Thoracic aorta (tissue), 2 donors: ENCODE measurements around the gene RIPK4. TPM values are rescaled to one million over a fixed set of nuclear protein-coding genes. Genes with fewer than 3 reads are reported as not detected.
"Not testable (repeated sequence)": the region's sequence is repeated elsewhere in the genome, so short reads cannot be mapped to it uniquely, and the experiment has no call there.

ENCODE experiments used
- ATAC-seq: fragments of 150-250 bp; one replicate; pipeline ENCODE4 v1.8.0; 2017; ENCODE audit warnings: low read depth; ENCODE audit not compliant: insufficient number of reproducible peaks, low FRiP score
- DNase-seq: peaks from one replicate; pipeline ENCODE4 v3.0.0-alpha.2; 2020; ENCODE audit warnings: low spot score
- H3K27ac ChIP-seq, 2 donors: fragments of 200-600 bp; sonication (generic); 1 replicate in 1 of 2; 2 replicates in 1 of 2; pipeline ENCODE4 v1.5.1; 2016; ENCODE audit warnings: mild to moderate bottlenecking in 2 of 2, moderate library complexity in 2 of 2
- H3K27me3 ChIP-seq: fragments of 200-600 bp; sonication (generic); replicated peaks from 2 replicates; pipeline ENCODE4 v1.6.0; 2016; ENCODE audit warnings: mild to moderate bottlenecking; ENCODE audit not compliant: insufficient read depth
- H3K36me3 ChIP-seq: fragments of 200-600 bp; sonication (generic); one replicate; pipeline ENCODE4 v1.5.1; 2016
- H3K4me1 ChIP-seq, 2 donors: fragments of 200-600 bp; sonication (generic); 1 replicate in 1 of 2; 2 replicates in 1 of 2; pipeline versions ENCODE4 v1.5.1 to v1.6.0; 2016; ENCODE audit warnings: low read depth in 2 of 2, mild to moderate bottlenecking in 1 of 2; ENCODE audit not compliant: control insufficient read depth in 1 of 2
- H3K4me3 ChIP-seq: fragments of 200-600 bp; sonication (generic); 2 replicates; pipeline ENCODE4 v1.5.1; 2016; ENCODE audit warnings: mild to moderate bottlenecking
- H3K9me3 ChIP-seq: fragments of 200-600 bp; sonication (generic); 2 replicates; pipeline ENCODE4 v1.5.1; 2016
- CTCF ChIP-seq: fragments of 200-600 bp; sonication (generic); IDR thresholded peaks from one replicate; pipeline ENCODE4 v1.5.1; 2019; ENCODE audit warnings: antibody characterized with exemption
- total RNA-seq, 2 donors: library from RNA; depleted of rRNA; stranded (reverse); fragments of >200 nt; gene quantifications; one replicate each; pipeline versions ENCODE4 v1.1.0 to v1.2.3, GENCODE V29; 2016

The RIPK4 gene
- total RNA-seq, 2 donors from 2014 or later: 6.3 to 9.2 TPM

DNA sequence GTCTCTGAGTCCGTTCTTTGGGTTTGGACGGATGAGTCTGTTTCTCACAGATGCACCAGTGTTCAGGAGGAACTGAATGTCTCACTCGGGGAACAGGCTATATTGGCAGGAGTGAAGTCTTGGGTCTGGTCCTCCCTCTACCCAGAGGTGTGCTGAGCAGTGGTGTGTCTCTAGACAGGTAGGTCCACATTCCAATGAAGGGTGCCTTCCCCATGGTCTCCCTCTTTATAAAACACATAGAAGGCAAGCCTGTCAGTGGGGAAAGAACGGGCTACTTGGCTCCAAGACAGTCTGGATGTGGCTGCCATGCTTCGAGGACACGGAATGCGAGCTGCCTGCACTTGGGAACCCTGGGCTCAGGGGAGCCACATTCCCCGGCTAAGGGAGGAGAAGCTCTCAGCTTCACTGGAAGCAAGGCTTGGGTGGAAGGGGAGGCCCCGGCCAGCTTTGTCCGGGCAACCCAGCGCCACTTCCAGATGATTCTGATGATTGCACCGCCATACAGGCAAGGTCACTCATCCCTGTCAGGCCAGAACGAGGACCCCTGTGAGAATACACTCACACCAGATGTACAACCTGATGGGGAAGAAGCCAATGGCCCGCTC is 29.7 kb upstream of the RIPK4 start:
- ATAC-seq (no peak), DNase-seq (no peak)
- Histone ChIP-seq H3K4me3 (no peak overlapping the region), H3K27ac (no peak overlapping the region), H3K27me3 (no peaks in the 10 kb centered on the region), H3K36me3 (peaks cover 14% of the 10 kb centered on the region), H3K9me3 (peaks cover 8% of the 10 kb centered on the region), H3K4me1 (no peaks in the 10 kb centered on the region)
- TF ChIP-seq CTCF: no peak

GRCh38 chr21:41795726-41796125 is 28.9 kb upstream of the RIPK4 start:
- Histone ChIP-seq H3K4me1 (no peaks in the 10 kb centered on the region), H3K27me3 (no peaks in the 10 kb centered on the region), H3K27ac (no peak overlapping the region), H3K4me3 (no peak overlapping the region), H3K9me3 (peaks cover 8% of the 10 kb centered on the region), H3K36me3 (peaks cover 8% of the 10 kb centered on the region)
- no peak for TF ChIP-seq CTCF
- DNase-seq (no peak), ATAC-seq (no peak)

- Histone ChIP-seq H3K4me3 (no peak overlapping the region), H3K4me1 (no peaks in the 10 kb centered on the region), H3K36me3 (peaks cover 2% of the 10 kb centered on the region), H3K27me3 (no peaks in the 10 kb centered on the region), H3K27ac (no peak overlapping the region), H3K9me3 (peaks cover 8% of the 10 kb centered on the region)
- DNase-seq (no peak), ATAC-seq (no peak)
- TF ChIP-seq CTCF: no peak
These were observed 27.7 kb upstream of the RIPK4 start for GRCh38 chr21:41794600-41794999.

- Histone ChIP-seq H3K4me3 (no peak overlapping the region), H3K4me1 (no peaks in the 10 kb centered on the region), H3K36me3 (no peaks in the 10 kb centered on the region), H3K27ac (no peak overlapping the region), H3K9me3 (peaks cover 8% of the 10 kb centered on the region), H3K27me3 (no peaks in the 10 kb centered on the region)
- TF ChIP-seq CTCF: no peak
- DNase-seq (no peak), ATAC-seq (no peak)
These were observed 25.9 kb upstream of the RIPK4 start for GRCh38 chr21:41792711-41793110.

GRCh38 chr21:41786509-41786987 is 19.7 kb upstream of the RIPK4 start:
- no peaks in the 10 kb centered on the region for H3K27me3 ChIP-seq
- no peaks in the 10 kb centered on the region for H3K4me1 ChIP-seq
- DNase-seq (no peak), ATAC-seq (no peak)
- TF ChIP-seq CTCF: no peak
- H3K9me3 ChIP-seq: no peaks in the 10 kb centered on the region
- no peak overlapping the region for H3K27ac ChIP-seq
- no peaks in the 10 kb centered on the region for H3K36me3 ChIP-seq
- H3K4me3 ChIP-seq: no peak overlapping the region

DNA sequence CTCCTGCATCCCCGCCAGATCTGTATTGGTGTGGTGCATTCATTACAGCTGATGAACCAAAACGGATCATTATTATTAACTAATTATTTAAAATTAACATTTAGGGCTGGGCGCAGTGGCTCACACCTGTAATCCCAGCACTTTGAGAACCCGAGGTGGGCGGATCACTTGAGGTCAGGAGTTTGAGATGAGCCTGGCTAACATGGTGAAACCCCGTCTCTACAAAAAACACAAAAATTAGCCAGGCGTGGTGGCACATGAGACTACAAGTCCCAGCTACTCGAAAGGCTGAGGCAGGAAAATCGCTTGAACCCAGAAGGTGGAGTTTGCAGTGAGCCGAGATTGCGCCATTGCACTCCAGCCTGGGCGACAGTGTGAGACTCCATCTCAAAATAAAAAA is 18.4 kb upstream of the RIPK4 start:
- H3K4me3 ChIP-seq, H3K36me3 ChIP-seq, H3K27me3 ChIP-seq, ATAC-seq, DNase-seq, H3K4me1 ChIP-seq, H3K9me3 ChIP-seq, H3K27ac ChIP-seq: not testable (repeated sequence)
